ENCODE measurements around the gene CAPN5.
"Not testable (repeated sequence)": the region's sequence is repeated elsewhere in the genome, so short reads cannot be mapped to it uniquely, and the experiment has no call there.

CAPN5 gene

DNA sequence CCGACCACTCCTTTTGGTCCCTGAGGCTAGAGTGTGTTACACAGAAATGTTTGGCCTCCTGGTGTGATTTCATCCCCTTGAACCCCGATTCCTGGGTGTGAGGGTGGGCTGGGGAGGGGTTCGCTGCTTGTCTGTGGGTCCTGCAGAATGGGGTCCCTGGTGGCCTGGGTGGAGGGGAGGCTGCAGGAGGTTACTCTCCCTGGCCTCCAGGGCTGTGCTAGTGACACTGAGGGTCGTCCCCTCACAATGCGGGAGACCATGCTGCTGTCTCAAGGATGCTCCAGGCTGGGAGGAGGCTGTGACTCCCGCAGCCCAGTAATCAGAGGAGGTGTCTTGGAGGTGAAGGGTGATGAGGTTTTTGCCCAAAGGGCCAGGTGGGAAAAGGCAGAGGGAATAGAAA is 18.9 kb downstream of the CAPN5 start:
- no peak for DNase-seq

DNA sequence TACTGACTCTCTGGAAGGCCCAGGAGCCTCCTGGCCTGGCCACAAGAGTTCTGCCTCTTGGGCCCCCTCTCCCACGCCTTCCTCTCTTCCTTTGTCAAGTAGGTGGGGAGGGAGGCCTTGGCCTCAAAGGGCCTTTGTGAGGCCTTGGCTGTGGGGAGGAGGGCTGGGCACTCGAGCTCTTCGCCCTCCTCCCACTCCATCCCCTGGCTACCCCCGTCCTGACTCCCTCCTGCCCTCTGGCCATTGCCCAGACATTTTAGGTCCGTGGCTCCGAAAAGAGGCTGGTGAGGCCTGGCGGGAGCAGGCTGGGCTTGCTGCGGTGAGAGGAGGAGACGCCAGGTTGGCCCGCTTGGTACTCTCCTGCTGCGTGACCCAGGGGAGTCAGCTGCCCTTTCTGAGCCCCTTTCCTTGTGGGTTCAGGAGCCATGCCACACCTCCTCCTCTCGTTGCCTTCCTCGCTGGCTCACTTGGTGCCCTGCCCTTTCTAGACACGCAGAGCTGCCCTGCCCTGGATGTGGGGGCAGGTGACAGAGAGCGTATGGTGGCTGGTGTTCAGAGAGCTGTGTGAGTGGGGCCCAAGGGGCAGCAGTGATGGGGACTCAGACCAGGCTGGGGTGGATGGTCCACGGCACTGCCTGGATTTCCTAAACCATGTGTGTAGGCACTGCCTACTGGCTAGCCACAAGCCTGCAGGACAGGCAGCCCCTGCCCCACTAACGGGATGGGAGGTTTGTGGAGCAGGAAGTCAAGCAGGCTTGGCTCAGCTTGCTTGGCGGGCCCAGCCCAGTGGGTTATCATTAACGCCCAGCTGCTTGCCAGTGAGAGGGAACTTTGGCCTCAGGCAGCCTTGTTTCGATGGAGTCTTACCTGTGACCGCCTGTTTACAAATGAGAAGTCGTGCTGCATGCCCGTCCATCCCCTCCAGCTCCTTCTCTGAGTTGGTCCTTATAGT is 20.0 kb downstream of the CAPN5 start:
- no peak for DNase-seq

DNA sequence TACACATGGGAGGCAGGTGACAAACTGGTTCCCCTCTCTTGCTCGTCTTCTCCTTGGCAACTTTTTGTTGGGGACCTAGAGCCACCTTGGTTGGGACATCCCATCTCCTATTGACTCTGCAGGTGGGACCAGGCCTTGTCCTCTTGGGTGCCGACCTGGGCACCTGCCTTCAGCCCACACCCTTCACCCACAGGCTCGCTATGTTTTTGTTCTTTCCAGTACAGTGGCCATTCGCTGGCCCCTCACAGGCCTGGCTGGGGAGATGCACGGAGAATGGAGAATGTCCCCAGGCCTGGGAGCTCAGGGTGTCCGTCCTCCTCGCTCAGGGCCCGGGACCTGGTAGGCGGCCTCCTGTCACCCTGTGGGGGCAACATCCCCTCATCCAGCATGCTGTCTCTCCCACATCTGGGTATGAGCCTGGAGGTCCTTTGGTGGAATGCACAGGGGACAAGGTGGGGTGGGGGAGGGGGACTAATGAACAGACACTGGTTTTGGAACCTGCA is 21.0 kb downstream of the CAPN5 start:
- DNase-seq = no peak

DNA sequence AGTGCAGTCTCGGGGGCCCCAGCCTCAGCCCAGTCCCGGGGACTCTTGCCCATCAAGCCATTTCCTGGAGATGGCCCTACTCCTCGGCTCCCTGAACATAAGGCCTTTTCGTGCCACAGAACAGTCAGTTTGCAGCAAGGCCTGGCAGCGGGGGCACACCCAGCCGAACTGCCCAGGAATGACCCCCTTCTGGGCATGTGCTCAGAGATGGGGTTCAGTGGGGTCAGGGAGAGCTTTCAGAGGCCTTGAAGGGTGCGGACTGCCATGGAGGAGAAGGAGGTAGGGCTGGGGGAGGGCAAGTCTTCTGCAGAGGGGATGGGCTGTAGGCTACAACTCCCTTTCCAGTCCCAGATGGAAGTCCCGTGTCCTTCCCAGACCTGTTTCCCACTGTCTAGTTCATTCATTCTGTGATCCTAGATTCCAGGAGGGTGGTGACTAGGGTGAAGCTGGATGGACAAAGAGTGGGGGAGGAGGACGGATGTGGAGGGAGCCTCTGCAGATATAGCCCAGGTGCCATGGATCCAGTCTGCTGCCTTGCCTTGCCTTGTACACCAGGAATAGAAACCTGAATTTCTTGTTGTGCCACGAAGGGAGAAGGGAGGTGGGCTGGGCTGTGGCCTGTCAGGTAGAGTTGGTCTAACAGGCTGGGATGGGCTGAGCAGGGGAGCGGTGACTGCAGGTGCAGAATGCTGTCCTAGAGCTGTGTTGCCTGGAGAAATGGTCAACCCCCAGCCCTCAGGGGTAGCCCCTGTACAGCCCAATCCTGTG is 21.6 kb downstream of the CAPN5 start:
- DNase-seq = peak; percentile 83

DNA sequence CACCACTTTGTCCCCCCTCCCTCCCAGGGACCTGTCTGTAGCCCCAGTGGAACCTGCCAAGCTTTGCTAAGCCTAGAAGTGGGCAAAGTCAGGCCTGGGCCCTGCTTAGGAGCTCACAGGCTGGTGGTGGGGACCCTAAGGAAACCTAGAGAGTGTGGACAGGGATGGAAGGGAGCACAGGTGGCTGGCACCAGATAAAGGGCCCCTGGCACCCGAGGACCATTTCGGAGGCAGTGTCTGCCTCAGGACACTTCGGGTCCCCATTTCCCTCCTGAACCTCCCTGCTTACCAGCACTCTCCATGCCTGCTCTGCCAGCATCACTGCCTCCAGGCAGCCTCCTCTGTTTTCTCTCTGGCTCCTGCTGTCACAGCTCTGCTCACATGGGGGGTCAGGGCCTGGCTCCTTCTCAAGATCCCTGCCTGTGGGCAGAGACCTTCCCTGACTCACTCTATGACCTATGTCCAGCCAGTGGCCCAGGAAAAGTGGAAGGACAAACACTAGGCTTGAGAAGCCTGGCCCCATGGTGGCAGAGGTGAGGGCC is 22.3 kb downstream of the CAPN5 start:
- DNase-seq = no peak

DNA sequence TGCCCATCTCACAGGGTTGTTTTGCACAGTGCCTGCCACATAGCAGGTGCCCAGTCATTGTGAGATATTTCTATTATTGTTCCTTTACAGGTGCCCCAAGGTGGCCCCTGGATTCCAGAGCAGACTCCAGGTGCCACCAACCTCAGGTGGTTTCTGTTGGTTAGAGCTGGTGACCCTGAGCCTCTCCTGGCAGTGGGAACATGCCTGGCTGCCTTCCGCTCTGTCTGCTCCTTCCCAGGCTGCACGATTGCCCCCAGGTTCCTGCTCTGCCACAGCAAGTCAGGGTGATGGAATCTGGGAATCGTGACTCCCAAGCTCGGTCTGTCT is 23.2 kb downstream of the CAPN5 start:
- no peak for DNase-seq

DNA sequence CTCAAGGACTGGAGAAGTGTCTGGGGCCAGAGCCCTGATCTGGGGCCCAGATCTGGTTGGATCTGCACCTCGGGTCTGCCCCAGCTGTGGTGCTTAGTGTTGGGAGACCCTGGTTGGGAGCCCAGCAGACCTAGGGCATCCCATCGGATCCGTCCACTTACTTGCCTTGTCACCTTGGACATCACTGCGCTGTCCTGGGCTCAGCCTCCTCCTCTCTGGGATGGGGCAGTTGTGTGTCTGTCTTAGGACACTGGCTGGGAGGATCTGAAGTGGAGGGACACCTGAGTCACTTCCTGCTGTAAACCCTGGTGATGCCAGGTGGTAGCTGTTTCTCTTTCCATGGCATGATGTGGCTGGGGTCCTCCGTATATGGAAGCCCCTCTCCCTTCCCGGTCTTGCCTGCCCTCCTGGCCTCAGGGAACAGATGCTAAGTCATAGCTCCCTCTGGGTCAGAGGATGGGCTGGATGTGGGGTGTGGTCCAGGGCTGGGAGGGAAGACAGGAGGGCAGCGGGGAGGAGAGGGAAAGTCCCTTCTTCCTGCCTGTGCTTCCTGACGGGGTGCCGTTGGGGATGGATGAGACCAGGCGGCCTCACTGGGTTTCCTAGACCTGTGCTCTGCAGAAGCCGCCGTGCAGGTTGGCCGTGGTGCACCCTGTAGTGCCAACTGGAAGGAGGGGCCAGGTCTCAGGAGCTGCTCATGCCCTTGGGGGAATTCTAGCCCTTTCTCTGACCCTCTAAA is 23.8 kb downstream of the CAPN5 start:
- no peak for DNase-seq

DNA sequence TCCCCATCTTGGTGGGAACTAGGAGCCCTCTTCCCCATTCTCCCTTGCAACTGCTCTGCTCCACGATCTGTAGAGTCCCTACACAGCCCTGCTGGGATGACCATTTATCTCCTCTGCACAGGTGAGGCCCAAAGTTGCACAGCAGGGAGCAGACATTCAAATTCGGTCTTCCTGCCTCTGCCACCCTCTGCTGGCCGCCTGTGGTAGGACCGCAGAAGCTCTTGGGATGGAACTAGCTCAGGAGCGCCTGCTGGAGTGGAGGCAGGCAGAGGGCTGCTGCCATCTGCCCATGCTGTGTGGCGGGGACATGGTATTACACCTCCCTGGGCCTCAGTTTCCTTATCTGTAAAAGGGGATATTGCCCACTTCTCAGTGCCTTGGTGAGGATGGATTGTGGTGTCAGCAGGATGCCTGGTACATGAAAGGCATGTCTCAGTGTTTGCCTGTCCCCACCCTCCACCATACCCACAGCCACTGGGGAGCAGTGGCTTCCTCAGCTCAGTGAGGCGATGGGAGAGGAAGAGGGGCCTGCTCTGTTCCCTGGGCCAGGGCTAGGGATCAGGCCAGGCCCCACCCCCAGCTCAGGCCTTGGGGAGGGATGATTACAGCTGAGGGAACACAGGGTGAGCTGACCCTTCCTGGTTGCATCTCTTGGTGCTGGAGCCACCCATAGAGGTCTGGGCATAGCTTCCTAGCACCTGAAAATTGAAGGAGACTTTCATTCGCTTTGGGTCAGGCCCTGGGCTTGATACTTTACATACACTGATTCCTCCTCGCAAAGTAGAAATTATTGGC is 24.6 kb downstream of the CAPN5 start:
- DNase-seq = peak; percentile 87

DNA sequence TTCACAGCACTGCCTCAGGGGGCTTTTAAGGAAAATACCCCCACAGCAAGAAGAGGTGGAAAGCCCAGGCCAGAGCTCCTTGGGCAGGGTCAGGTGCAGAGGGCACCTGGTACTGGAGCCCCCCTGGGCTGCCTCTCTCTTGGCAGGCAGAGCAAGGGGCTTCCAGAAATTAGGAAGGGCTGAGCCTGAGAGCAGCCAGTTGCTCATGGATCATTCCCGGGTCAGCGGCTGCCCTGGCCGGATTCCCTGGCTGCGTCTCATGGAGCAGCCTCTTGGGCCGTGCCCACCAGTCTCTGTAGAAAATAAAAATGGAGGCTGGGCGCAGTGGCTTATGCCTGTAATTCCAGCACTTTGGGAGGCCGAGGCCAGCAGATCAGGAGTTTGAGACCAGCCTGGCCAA is 25.6 kb downstream of the CAPN5 start:
- no peak for DNase-seq

DNA sequence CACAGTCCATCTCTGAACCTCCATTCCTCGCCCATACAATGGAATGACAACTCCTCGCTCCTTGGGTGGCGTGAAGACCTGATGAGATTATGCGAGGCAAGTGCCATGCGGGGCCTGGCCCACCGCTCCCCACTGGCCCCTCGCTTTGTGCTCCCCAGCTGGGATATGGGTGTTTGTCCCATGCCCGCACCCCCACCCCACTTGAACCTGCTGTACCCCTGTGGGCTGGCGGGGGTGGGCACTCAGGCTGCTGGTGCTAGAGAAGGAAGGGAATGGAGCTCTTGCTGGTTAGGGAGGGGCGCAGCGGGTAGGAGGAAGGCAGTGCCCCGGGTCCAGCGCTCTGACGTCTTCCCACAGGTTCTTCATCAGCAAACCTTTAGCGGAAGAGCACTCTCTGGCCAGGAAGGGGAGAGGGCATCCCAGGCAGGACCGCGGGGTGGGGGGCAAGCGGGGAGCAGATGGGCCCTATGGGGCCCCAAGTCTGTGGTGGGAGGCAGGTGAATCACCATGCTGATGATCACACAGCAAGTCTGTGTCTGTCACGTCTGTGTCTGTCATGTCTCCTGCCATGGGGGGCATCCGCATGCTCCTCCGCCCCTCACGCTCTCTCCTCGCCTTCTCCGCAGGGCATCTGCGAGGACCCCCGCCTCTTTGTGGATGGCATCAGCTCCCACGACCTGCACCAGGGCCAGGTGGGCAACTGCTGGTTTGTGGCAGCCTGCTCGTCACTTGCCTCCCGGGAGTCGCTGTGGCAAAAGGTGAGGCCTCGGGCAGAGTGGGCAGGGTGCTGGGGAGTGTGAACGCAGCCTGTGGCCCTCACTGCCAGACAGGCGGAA is 26.5 kb downstream of the CAPN5 start:
- DNase-seq = no peak

DNA sequence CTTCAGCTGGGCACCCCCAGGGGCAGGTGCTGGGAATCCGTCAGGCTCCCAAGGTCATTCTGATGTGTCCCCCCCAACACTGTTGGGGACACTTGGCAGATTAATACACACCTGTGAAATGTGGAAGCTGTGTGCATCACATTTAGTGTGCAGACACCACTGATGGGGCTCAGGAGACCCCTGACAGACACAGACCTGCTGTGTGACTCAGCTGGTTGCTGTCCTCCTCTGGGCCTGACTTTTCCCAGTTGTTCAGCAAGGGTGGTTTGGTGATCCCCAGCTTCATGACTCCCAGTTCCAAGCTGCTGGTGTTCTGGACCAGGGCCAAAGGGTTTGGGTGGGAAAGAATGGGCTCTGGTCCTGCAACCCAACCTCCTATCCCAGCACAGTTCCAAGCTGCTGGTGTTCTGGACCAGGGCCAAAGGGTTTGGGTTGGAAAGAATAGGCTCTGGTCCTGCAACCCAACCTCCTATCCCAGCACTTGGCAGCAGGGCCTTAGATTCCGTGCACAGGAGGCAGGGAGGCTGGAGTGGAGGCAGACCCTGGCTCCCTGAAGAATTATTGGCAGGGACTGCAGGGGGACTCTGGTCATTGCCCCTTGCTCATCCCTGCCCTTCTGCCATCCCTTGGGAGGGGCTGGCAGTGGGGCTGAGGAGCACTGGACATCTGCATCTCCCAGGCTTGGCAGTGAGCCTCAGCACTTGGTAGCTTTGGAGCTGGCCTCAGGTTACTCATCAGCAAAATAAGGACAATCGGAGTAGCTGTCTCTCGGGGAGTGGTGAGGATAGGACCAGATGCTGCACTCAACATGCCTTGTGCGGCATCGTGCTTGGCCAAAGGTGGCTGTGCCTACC is 27.4 kb downstream of the CAPN5 start:
- no peak for DNase-seq

DNA sequence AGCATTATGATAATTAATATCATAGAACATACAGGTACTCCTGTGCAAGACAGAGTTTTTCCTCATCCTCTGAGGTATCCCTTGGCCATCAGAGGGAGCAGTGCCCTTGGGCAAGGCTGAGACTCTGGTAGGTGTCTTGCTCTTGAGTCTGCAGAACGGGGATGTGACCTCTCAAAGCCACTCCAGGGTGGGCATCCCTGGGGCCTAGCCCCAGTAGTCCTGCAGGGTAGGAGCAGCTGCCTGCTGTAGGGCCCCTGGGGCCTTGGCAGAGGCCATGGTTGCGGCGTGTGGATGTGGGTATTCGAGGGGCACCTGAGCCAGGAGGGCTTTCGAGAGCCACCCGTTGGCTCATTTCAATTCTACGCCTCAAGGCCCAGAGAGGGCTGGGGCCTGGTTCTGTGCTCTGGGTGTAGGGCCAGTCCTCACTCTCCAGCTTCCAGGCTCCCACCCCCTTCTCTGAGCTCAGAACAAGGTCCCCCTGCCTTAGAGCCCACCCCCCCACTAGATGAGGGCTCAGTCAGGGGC is 28.1 kb downstream of the CAPN5 start:
- DNase-seq = no peak

DNA sequence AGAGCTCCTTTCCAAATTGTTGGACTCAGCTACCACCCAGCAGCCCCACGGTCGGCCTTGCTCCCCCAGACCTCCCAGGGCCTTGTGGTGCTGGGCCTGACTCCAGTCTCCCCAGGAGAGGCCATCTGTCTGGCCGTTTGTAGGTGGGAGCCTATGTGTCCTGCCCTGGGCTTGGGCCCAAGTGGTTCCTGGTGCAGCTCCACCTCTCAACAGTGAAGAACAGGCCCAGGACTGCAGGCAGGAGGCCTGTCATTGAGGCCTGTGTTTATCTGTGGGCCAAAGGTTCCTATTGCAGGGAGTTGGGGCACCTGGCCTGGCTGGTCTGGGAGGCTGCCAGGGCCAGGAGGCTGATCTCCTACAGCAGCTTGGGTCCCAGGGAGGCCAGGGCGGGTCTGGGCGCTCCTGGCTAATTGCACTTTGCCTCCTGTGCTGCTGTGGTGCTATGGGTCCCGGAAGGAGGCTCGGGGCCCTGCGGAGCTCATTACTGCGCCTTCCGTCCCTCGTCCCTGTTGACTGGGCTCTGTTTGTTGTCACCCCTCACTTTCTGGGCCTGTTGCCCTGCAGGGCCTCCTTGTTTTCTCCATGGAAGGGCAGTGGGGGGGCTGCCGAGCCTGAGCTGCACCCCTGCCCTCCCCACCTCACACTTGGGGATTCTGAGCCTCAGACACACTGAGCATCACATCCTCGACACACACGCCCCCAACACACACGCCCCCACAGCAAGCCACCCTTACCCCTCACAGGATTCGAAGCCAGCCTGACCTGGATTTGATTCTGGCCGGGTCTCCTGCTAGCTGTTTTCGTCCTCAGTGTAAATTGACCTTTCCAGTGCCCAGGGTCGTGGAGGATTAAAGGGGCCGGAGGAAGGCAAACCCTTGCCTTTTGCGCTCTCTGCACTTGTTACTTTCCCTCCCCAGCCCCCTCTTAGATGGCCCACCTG is 29.1 kb downstream of the CAPN5 start:
- DNase-seq = no peak

DNA sequence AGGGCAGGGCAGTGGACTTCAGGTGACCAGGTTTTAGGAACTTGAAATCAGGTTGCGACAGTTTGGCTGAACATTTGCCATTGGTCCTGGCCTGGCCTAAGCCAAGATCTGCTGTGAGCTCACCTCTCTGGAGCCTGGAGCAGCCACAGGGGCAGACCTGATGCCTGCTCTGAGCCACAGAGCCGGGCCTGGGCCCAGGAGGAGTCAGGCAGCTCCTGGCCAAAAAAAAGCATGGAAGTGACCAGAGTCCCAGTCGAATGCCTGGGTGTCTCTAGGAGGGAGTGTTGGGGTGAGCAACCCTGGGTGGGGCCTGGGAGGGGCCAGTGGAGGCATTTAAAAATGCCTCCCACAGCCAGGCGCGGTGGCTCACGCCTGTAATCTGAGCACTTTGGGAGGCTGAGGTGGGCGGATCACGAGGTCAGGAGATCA is 29.8 kb downstream of the CAPN5 start:
- no peak for DNase-seq

DNA sequence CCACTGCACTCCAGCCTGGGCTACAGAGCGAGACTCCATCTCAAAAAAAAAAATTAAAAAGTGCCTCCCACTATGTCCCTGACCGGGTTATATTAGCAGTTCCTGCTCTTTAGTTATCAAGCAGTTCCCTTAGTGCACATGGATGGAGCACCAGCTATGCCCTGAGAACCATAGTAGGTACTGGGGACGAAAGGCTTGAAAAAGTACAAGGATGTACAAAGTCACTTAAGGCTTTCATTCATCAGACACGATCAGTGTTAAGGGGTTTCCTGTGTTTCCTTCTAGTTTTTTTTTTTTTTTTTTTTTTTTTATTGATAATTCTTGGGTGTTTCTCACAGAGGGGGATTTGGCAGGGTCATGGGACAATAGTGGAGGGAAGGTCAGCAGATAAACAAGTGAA is 30.4 kb downstream of the CAPN5 start:
- not testable (repeated sequence) for DNase-seq

DNA sequence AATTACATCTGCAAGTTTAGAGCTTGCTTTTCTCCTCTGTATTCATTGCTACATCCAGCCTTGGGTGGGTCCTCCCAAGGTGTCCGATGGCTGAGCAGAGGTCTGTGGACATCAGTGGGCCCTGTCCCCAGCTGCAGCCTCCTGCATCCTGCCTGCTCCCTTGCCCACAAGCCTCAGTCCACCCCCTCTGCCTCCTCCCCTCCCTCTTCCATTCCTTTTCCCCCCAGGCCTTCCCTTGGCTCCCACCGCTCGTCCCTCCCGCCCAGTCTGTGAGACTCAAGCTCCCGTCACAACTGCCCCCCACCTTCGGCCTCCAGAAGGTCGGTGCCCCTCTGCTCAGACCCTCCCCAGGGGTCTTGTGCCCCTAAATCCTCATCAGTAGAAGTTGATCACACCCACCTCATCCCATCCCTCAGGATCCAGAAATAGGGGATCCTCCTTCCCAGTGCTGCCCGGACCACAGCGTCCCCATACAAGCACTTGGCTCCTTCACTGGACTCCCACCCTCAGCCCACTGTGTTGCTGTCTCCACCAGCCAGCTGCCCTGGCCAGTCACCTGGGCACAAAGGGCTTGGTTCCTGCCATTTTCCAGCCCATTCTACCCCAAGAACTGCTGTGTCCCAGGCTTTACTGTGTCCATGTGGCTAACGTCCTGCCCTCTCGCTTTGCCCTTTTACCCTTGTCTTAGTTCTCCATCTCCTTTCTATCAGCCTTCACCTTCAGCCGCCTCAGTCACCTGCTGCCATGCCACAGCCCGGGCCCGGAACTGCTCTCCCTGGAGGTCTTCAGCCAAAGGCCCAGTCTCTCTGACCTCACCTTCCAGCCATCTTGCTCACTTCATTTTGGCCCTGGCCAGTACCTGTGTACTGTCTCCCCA is 33.6 kb downstream of the CAPN5 start:
- no peak for DNase-seq

DNA sequence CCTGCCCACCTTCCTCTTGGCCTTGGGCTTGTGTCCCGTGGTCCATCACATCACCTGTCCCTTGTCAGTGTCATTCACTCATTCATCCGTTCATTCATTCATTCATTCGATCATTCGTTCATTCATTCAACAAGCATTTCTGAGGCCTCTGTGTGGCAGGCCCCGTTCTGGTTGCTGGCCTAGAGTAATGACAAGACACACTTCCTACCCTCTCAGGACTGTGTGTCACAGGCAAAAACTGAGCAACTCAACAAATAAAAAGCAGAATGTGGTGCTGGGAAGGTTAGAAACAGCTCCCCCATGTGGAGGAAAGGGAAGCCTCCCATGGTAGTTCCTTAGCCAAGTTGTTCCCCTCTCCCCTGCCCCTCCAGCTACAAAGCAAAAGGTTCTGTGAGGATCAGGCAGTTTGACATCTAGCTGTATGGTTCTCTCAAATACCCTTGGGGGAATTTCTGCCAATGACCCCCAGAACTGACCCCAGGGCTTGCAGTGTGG is 34.3 kb downstream of the CAPN5 start:
- no peak for DNase-seq
